Right lobe of liver (tissue), 6 donors: ENCODE measurements around the gene AKNA. TPM values are rescaled to one million over a fixed set of nuclear protein-coding genes. Genes with fewer than 3 reads are reported as not detected.
A peak's percentile ranks its signal among the peaks of the same experiment; 100 is the strongest.

Experiments
- ATAC-seq, 4 donors: fragments of 200-7000 bp; cut with Tn5 transposase; one replicate each; pipeline ENCODE4 v1.9.1; 2020; ENCODE audit warnings: mild to moderate bottlenecking in 4 of 4, moderate library complexity in 4 of 4
- DNase-seq, 3 donors: peaks; one replicate each; pipeline ENCODE4 v3.0.0-alpha.2; 2020
- H3K27ac ChIP-seq, 3 donors: fragments of 200-600 bp; one replicate each; pipeline ENCODE4 v1.8.0; 2022
- H3K27me3 ChIP-seq, 2 donors: fragments of 200-600 bp; one replicate each; pipeline ENCODE4 v1.8.0; 2022
- H3K36me3 ChIP-seq, 4 donors: fragments of 200-600 bp; sonication (generic) in 1 of 4; one replicate each; pipeline versions ENCODE4 v1.5.1 to v1.8.0; 2017 to 2022; ENCODE audit warnings: control low read depth in 1 of 4
- H3K4me1 ChIP-seq, 4 donors: fragments of 200-600 bp; sonication (generic) in 1 of 4; one replicate each; pipeline versions ENCODE4 v1.5.1 to v1.8.0; 2017 to 2022; ENCODE audit warnings: control low read depth in 1 of 4
- H3K4me3 ChIP-seq, 3 donors: fragments of 200-600 bp; one replicate each; pipeline ENCODE4 v1.8.0; 2022
- H3K9me3 ChIP-seq, 4 donors: fragments of 200-600 bp; sonication (generic) in 1 of 4; one replicate each; pipeline versions ENCODE4 v1.5.1 to v1.8.0; 2017 to 2022; ENCODE audit warnings: control low read depth in 1 of 4
- POLR2A ChIP-seq: fragments of 450-650 bp; IDR thresholded peaks from one replicate; pipeline ENCODE4 v1.6.1; 2017; ENCODE audit warnings: antibody characterized with exemption, mild to moderate bottlenecking
- WGBS: methylation state at CpG from one replicate; pipeline ENCODE4 v1.1.6; 2018; ENCODE audit warnings: low coverage, low lambda C conversion rate; ENCODE audit not compliant: insufficient coverage; ENCODE audit errors: missing lambda C conversion rate; 5-methylcytosine and 5-hydroxymethylcytosine counted together
- intact Hi-C, 2 donors: fragments of 100-400 bp; cut with DNase I; formaldehyde crosslinking; loops; one replicate each; pipeline versions ENCODE4 v1.11.2 to v1.14.1; 2022
- total RNA-seq, 6 experiments: library from RNA; depleted of rRNA in 2 of 6; stranded (reverse); fragments of >200 nt in 2 of 6; fragmentation: NEBNext Ultra II Directional in 3 of 6; extraction: Animal tissue kit (Norgen Biotek cat#: 25700) in 3 of 6; gene quantifications; one replicate each; pipeline versions ENCODE4 v1.1.0 to v1.2.4, GENCODE V29; 2016 to 2023
- TF ChIP-seq, protein P1 (sequence below), 4 donors: fragments of 200-600 bp in 3 of 4; fragments of 450-650 bp in 1 of 4; IDR thresholded peaks; one replicate each; pipeline versions ENCODE4 v1.5.1 to v1.8.0; 2016 to 2022; ENCODE audit warnings: antibody characterized with exemption in 4 of 4, mild to moderate bottlenecking in 2 of 4
- donor health status: DM: no; HTN: yes; CAD: no.
- donor health status: DM: no; HTN: no; CAD: no.
- donor health status: DM: no; HTN: no; CAD: no.
- donor health status: DM: no; HTN: yes; CAD: no.
- donor health status: DM: no; HTN: yes; CAD: no.

AKNA gene
- total RNA-seq, 6 experiments from 2014 or later: 4.7 to 15.1 (median 9.8) TPM

DNA sequence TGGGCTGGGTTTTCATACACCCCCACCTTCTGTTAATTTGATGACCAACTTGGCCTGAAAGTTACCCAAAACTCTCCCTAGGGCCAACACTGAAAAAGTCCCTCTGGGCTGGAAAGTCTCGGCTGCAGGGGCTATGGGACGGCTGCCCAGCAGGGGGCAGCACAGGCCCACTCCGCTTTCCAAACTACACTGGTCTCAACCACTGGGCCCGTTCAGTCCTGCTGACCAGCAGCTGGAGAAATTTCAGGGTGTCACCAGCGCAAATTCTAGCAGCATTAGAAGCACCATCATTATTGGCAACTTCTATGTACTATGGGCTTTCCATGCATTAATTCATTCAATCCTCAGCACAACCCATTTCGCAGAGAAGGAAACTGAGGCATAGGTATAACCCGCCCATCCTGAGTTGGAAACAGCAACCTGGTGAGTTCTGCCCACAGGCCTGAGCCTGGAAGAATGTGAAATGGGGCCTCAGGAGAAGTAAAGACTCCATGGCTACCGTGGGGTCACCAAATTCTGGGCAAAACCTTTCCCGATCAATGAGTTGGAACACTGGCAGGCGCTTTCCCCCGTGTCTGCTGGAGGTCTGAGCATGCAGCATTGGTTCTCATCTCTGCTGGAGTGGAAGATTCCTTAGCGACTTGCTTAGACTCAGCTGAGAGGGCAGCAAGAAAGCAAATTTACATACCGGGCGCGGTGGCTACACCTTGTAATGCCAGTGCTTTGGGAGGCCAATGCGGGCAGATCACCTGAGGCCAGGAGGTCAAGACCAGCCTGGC is 48.5 kb downstream of the AKNA start:
- ATAC-seq (peak; percentile 61 to 78 (median 72)), DNase-seq (peak in 1 of 3 donors; percentile 58)
- Histone ChIP-seq H3K4me1 (no peaks in the 10 kb centered on the region), H3K36me3 (peaks cover 0 to 49% (median 4%) of the 10 kb centered on the region in 4 donors), H3K9me3 (no peaks in the 10 kb centered on the region), H3K27ac (no peak overlapping the region), H3K4me3 (no peak overlapping the region), H3K27me3 (no peaks in the 10 kb centered on the region)
- WGBS: 0% methylated on average over 1 of the region's 16 CpGs
- intact Hi-C loops: no loop called here
- TF ChIP-seq, protein P1, sequence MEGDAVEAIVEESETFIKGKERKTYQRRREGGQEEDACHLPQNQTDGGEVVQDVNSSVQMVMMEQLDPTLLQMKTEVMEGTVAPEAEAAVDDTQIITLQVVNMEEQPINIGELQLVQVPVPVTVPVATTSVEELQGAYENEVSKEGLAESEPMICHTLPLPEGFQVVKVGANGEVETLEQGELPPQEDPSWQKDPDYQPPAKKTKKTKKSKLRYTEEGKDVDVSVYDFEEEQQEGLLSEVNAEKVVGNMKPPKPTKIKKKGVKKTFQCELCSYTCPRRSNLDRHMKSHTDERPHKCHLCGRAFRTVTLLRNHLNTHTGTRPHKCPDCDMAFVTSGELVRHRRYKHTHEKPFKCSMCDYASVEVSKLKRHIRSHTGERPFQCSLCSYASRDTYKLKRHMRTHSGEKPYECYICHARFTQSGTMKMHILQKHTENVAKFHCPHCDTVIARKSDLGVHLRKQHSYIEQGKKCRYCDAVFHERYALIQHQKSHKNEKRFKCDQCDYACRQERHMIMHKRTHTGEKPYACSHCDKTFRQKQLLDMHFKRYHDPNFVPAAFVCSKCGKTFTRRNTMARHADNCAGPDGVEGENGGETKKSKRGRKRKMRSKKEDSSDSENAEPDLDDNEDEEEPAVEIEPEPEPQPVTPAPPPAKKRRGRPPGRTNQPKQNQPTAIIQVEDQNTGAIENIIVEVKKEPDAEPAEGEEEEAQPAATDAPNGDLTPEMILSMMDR (IDR thresholded peaks at IDR 0.05): peak; percentile 80 to 92 (median 84)
- TF ChIP-seq POLR2A: no peak

DNA sequence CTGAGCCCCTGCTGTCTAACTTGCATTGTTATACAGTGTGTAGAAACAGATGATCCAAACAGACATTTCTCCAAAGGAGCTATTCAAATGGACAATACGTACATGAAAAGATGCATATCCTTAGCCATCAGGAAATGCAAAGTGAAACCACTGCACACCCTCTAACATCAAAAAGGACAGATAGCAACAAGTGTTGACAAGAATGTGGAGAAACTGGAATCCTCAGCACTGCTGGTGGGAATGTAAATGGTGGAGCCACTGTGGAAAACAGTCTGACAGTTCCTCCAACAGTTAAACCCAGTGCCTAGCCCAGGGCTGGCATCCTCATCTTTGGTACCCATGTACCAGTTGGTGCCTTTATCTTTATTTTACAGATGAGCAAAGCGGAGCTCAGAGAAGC is 49.6 kb downstream of the AKNA start:
- intact Hi-C loops: no loop called here
- 100% methylated on average over 1 of the region's 2 CpGs for WGBS
- TF ChIP-seq, protein P1 (IDR thresholded peaks at IDR 0.05): no peak
- TF ChIP-seq POLR2A: no peak

DNA sequence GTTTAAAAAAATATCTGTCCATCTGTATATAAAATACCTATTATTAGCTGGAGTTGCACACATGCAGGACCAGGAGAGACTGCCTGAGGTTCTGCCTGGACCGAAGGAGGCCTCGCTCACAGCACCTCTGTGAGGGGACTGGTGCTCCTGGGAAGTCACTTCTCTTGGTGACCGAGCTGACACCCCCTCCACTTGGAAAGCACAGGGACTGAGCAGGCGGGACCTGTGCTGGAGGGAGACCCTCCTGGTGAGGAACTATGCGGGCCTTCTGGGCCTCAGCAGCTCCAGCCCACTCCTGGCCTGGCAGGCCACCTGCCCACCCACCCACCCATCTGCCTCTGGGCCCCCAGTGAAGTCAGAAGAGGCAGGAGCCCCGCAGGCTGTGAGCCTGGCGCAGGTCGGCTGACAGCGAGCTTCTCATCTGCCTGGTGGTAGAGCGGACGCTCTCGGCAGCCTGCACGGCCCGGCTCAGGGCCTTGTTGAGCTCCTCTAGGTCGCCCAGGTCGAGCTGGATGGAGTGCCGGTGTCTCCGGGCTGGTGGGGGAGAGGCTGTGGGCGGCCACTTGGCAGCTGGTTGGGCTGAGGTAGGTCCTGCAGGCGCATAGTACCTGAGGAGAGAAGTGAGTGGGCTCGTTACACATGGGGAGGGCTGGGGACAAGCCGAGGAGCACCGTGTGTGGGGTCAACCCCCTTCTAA is 50.9 kb downstream of the AKNA start:
- H3K27me3 ChIP-seq: no peaks in the 10 kb centered on the region
- H3K9me3 ChIP-seq: no peaks in the 10 kb centered on the region
- no CpG with 5 or more reads among the region's 23 CpGs for WGBS
- H3K4me3 ChIP-seq: no peak overlapping the region
- no peaks in the 10 kb centered on the region for H3K4me1 ChIP-seq
- intact Hi-C loops: no loop called here
- DNase-seq (no peak), ATAC-seq (no peak)
- no peak overlapping the region for H3K27ac ChIP-seq
- no peak for TF ChIP-seq POLR2A
- TF ChIP-seq, protein P1 (IDR thresholded peaks at IDR 0.05): no peak
- peaks cover 0 to 26% (median 1%) of the 10 kb centered on the region in 4 donors for H3K36me3 ChIP-seq

More for the DNA sequence above, 49.6 kb downstream of the AKNA start:
- H3K4me3 ChIP-seq: no peak overlapping the region
- H3K27ac ChIP-seq: no peak overlapping the region
- peaks cover 0 to 38% (median 1%) of the 10 kb centered on the region in 4 donors for H3K36me3 ChIP-seq
- ATAC-seq (no peak), DNase-seq (no peak)
- no peaks in the 10 kb centered on the region for H3K9me3 ChIP-seq
- H3K27me3 ChIP-seq: no peaks in the 10 kb centered on the region
- no peaks in the 10 kb centered on the region for H3K4me1 ChIP-seq

DNA sequence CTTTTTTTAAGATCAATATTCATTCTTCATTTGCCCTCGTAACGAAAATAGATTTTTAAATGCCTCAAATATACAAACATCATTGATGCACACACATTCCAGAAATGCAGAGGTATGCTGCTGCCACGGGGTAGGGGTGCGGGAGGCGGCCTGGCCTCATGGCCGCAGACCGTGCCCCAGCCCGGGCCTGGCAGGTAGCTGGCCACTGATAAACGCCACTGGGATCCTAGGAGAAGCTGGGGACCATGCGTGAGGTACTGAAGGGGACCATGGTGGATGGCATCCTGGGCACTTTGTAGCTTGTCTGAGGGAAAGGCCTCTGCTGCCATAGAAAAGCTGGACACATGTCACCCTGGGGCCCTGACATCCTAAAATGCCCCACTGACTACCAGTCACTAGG is 51.6 kb downstream of the AKNA start:
- Histone ChIP-seq H3K4me3 (no peak overlapping the region), H3K27me3 (no peaks in the 10 kb centered on the region), H3K36me3 (peaks cover 0 to 21% (median 3%) of the 10 kb centered on the region in 4 donors), H3K9me3 (no peaks in the 10 kb centered on the region), H3K27ac (no peak overlapping the region), H3K4me1 (no peaks in the 10 kb centered on the region)
- no peak for ATAC-seq
- TF ChIP-seq, protein P1 (IDR thresholded peaks at IDR 0.05): no peak
- TF ChIP-seq POLR2A: no peak
- intact Hi-C loops: no loop called here
- DNase-seq: no peak
- 78% methylated on average over 9 of the region's 10 CpGs for WGBS
